HG03558 (cell line): ENCODE data around the gene KAZN.

Source experiments
- ATAC-seq: cut with Tn5 transposase; IDR thresholded peaks from one replicate; pipeline ENCODE4 v1.9.1; 2021; ENCODE audit warnings: moderate number of reproducible peaks; ENCODE audit not compliant: unreplicated experiment; ENCODE audit errors: extremely low read depth

KAZN gene

DNA sequence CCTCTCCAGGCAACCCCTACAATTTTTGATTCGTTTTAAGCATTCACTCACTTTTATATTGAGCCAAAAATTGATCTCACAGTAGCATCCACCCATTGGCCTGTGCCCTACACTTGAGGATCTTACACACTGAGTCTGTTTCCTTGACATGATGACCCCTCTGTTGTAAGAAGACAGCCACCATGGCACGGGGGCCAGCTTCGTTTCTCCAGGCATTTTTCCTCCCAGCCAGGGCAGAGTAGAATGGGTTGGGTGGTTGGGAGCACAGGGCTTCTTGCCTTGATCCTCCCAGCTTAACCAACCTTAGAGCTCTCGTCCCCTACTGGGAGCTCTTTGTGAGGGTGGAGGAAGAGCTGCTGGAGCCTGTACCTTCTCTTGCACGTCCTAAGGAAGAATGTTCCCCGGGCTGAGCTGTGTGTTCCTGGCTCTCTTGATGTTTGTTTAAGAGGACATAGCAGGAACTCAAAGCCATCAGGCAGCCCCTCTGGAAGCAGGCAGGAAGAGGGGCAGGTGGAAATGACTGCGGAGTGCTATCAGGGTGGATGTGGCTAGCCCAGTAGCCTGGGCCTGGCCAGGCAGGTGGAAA is 341.9 kb downstream of the KAZN start:
- no peak for ATAC-seq

DNA sequence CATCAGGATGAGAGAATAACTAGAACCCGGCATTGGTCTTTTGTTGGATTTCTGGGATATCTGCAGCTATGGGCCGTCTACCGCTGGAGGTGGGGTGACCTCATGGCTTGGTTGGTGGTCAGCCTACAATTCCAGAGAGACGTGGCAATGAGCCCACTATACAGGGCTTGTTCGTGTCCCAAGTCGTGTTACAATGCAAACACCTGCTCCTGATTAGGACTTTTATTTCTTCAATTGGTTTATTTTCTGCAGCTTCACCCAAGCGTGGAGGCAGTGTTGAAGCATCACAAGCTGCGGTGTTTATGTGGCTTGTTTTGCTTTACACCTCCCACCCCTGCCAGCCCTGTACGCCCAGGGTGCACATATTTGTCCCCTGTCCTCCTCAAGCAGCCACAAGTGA is 343.4 kb downstream of the KAZN start:
- ATAC-seq = no peak

DNA sequence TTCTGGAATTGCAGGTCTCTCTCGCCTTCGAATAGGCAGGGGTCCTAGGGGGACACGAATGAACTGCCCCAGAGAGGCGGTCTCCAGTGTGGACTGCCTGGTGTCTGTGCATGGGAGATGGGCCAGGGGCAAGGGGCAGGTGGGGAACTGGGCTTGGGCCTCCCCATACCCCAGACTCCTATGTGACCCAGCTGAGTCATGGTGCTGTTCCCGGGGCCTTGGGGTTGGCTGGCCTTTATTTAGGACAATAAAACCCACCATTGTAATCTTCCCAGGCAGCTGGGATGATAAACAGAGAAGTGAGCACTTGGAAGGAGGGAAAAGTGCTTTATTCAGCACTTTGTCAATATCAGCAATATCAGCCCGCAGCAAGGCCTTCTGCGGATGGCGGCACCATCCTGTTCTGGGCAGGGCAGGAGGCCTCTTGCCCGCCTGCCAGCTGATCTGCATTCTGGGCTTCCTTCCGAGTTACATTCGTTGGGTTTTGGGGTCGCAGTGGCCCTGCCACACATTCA is 346.0 kb downstream of the KAZN start:
- no peak for ATAC-seq

DNA sequence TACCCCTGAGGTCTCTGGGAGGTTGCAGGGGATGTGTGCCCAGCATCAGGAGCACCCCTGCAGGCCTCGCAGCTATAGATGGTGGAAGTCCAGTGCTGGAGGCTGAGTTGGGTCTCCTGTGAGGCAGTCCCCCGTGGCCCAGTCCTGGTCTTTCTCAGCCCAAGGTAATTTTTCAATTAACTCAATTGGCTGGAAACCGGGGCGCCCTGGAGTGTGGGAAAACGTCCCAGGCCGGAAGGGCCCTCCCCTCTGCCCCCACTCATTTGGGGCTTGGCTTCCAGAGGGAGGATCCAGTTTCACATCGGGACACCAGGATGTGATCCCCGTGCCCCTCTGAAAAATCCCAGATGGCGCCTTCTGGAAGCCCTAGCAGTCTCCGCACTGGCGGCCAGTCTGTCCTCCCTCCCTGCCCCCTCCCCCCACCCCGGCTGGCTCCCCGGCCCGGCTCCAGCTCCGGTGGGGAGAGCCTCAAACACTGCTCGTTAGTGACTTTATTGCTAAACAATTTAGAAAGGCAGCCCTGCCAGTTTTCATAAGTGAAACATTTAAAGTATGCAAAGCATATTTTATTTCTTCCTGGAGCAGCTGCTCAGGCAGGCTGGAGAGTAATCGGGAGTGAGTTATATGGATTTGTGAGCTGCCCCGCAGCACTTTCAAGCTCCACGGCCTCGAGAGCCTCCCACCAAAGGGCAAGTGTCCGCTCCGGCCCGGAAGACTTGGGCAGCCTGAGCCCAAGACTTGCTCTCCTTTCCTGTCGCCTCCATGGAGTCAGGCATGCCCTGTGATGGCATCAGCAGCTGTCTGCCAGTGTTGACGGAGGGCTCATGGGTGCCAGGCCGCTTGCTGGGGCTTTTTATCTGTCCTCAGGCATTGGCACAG is 346.9 kb downstream of the KAZN start:
- ATAC-seq = no peak

DNA sequence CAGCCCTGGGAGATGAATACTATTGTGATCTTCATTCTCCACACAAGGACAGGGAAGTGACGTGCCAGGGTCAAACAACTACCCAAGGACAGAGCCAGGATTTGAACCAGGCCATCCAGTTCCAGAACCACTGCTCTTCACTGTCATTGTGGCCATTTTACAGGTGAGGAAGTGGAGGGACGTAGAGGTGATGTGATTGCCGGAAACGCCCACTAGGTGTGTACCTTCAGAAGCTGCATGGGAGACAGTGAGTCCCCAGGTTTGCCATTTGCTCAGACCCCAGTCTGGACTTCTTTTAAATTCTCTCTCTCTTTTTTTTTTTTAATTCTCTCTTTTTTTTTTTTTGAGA is 347.5 kb downstream of the KAZN start:
- ATAC-seq = no peak

DNA sequence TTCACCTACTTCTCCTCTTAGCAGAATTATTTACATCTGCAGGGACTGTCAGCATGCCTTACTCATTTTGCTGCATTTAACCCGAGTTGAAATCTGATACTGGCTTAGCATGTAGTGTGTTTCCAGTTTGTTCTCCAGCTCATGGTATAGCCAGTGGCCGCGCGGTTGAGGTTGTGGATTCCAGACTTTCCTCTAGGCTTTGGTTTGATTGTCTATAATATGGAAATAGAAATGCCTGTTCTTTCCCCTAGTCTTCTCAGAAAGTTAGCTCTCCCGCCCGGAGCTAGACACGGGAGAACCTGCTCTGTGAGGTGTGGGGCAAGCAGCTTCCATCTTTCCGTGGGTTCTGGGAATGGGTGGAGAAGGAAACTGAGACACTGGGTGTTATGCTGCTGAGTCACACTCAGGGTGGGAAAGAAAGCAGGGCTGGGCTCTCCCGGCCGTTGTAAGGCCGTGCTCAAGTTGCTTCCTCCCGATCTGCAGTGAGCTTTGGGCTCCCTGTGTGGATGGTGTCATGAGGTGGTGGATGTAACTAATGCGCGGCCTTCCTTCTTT is 348.3 kb downstream of the KAZN start:
- ATAC-seq = no peak

DNA sequence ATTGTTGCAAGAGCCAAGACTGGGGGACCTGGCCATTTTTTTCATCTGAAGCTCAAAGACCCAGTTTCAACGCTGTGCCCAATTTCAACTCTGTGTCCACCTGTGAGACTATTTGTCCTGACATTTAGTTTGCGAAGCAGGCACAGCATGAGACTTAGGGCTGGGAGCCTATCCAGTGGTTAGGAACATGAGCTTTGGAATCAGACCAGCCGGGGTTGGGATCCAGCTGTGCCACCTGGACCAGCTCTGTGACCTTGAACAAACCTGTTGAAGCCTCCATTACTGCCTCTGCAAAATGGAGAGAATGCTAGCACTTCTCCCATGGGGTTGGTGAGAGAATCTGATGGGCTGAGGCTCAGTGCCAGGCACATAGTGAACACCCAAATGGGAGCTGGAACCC is 348.9 kb downstream of the KAZN start:
- ATAC-seq = no peak

DNA sequence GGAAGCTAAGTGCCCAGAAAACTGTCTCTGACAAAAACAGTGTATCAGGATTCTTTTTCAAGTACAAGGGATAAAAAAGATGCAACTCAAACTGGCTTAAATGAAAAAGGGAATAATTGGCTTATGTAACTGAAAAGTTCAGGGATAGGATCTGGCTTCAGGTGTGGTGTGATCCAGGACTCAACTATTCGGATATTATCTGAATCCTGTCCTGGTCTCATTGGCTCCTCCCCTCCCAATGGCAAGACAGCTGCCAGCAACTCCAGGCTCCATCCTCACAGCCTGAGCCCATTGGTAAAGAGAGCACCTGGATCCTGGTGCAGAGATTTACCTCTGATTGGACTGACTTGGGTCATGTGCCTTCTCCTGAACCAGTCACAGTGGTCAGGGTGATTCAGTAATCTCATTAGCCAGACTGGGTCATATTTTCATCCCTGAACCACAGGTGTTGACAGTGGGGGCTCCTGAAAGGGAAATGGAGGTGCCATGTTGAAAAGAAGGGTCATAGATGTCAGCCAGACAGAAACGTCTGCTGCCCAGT is 349.7 kb downstream of the KAZN start:
- ATAC-seq = no peak

DNA sequence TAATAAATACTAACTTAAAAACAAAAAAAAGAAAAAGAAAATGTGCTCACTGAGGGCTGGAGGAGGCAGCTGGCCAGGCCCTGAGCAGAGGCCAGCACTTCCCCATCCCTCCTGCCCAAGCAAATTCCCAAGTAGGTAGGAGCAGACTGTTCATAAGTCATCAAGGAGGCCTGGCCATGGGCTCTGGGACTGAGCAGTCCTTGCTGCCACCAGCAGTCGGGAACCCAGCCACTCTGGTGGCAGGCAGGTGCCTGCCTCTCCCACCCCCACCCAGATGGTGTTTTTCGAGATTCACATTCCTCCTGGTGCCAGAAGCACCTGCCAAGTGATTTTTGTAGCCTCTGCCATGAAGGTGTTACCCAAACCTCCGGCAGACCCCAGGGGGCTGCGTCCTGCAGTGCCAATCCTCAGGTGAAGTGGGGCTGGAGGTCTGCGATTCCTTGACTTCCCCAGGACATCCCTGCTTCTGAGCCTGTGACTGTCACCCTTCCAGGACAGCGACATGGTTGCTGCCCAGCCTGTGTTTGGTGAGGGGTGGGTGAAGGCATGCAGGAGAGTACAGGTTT is 350.9 kb downstream of the KAZN start:
- ATAC-seq = no peak

DNA sequence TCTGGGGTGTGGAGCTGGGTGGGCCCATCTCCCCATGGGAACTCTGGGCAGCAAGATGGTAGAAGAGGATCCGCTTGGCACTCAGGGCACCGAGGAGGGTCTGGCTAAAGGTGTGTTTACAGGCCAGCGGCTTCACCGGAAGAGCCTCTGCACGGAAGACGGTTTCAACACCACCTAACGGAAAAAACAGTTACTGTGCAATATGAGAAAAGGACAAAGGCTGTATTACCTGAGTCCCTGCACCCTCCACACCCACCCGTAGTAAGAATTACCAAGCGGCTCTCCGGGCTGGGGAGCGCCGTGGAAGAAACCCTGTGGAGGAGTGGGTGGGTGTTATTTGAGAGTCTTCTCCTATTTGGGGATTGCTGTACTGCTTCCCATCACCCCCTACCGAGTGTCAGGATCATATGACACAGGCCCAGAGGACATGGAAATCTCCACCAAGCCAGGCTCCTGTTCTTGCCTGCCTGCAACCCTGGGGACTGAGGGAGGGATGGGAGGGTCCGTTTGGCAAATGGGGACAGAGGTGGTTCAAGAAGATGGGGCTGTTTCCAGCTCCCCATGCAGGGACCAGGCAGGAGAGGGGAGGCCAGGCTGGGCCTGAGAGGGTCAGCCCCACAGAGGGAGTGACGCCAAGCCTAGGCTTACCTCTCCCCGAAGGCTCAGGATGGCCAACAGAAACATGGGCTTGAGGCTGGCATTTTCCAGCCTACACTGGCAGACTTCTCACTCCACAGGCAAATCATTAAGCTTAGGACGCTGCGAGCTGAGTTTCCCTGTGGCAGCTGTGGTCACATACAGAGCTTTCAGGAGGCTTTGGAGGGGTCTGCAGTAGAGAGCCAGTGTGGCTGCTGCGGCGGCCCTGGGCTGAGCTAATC is 351.6 kb downstream of the KAZN start:
- no peak for ATAC-seq

DNA sequence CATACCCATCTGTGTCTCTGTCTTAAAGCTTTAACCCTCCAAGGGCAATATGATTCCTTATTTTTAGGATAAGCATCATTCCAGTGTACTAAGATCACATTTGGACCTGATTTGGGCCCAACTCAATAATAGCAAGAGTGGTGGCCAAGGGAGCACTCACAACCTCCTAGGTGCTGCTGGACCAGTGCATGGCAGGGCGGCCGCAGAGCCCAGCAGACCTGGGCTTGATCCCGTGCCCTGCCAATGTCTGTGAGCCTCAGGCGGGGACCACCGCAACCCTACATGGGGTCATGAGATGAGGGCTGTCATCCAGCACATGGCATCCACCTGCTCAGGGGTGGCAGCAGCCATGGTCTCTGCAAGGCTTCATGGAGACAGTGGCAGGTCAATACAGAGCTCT is 353.3 kb downstream of the KAZN start:
- ATAC-seq = no peak

DNA sequence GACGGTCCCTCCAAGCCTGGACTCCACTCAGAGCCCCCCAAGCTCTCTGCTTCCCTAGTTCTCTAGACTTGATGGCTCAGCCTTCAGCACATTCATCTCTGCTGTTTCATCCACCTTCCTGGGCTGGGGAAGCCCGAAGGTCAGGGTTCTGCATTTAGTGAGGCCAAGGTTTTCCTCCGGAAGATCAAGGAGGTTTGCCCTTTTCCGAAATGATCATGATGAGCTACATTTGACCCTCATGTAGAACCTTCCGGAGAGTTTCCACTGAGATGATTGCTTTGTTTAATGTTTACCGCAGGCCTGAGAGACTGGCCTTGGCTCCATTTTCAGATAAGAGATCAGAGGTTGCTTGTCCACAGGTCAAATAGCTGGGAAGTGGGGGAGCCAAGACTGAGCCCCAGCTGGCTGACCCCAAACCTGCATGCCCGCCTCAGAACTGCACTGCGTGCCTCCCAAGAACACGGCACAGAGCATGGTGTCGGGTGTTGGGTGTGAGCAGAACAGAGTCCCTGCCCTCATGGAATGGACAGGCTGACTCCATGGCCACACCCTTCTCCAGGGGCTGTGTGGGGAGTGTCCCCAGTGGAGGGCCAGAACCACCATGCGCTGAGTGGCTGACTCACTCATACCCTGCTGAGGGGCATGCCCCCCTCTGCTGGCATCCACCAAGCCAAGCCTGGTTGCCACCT is 354.3 kb downstream of the KAZN start:
- no peak for ATAC-seq

DNA sequence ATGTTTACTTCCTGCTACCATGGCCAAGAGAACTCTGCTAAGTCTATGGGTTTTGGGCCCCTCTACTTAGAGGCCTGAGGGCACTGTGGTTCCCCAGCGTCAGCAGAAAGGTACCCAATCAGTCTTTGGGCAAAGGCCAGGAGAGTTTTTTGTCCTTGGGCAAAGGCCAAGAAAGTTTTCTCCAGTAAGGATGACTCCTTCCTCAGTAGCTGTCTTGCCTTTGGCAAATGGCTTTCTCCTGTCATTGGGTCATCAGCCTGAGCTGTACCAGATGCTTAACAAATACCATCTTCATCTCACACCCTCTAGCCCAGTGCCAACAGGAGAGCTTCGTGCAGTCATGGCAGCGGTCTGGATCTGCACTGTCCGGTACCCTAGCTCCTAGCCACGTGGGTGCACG is 355.7 kb downstream of the KAZN start:
- no peak for ATAC-seq

DNA sequence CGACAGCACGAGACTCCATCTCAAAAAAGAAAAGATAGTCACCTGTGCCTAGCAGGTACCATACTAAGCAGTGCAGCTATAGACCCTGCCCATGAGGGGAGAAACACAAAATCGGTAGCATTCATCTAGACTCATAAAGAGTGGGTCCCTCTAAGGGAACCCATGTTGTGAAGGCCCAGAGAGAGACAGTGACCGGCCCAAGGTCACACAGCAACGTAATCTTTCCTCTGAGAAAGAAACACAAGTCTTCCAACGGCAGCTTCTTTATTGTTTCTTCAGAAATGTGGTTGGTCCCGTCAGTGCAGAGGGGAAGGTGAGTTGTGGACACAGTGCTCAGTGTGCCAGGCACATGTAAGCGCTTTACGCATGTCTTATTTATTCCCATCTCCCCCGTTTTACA is 356.4 kb downstream of the KAZN start:
- ATAC-seq = no peak

DNA sequence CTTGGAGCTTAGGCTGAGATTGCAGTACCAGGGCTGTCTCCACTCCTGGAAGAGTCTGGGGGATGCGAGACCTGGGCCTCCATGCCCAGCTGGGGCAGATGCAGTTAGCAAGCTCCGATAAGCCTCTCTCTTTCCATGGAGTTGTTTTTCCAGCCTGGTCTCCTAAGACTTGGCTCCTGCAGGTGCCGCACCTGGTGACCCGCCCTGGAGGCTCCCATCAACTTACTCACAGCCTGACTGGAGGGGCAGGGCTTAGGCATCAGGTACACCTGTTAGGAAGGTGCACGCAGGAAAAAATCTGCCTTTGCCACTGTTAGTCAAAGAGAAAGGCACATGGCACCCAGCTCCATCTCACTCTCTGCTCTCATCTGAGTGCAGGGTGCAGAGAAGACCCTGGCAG is 356.9 kb downstream of the KAZN start:
- ATAC-seq = no peak

DNA sequence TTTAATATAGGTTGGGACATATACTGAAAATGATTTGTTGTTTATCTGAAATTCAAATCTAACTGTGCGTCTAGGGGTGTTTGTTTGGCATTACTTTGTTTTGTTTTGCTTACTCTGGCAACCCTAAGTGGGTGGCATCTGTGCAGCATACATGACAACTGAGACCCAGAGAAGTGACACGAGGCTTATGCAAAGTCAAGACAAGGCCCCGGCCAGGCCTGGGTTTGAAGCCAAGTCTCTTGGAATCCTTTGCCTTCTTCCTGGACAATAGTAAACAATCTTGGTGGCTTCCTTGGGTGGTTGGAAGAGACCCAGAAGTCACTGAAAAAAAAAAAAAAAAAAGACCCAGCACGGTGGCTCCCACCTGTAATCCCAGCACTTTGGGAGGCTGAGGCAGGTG is 357.5 kb downstream of the KAZN start:
- no peak for ATAC-seq

DNA sequence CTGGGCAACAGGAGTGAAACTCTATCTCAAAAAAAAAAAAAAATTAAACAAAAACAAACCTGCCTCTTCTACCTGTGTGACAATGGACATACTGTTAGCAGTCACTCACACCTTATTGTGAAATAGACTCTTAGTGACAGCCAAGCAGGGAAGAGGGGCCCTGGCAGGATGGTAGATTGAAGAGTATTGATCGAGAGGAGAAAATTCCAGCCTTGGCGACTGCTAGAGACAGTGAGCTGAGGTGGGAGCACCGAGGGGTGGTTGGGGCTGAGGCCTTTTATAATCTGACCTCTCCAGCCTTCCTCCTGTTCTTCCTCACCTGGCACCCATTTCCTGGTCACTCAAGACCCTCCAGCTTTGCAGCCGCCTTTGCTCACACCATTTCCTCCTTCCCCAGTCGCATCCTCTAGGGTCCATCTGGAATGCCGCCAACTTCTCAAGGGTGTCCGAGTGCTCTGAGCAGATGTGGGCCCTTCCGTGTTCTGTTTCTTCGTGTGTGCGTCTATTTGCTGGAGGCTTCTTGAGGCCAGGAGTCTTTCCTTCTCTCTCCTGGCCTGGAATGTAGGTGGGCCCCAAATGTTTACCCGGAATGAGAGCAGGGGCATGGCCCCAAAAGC is 358.2 kb downstream of the KAZN start:
- no peak for ATAC-seq

DNA sequence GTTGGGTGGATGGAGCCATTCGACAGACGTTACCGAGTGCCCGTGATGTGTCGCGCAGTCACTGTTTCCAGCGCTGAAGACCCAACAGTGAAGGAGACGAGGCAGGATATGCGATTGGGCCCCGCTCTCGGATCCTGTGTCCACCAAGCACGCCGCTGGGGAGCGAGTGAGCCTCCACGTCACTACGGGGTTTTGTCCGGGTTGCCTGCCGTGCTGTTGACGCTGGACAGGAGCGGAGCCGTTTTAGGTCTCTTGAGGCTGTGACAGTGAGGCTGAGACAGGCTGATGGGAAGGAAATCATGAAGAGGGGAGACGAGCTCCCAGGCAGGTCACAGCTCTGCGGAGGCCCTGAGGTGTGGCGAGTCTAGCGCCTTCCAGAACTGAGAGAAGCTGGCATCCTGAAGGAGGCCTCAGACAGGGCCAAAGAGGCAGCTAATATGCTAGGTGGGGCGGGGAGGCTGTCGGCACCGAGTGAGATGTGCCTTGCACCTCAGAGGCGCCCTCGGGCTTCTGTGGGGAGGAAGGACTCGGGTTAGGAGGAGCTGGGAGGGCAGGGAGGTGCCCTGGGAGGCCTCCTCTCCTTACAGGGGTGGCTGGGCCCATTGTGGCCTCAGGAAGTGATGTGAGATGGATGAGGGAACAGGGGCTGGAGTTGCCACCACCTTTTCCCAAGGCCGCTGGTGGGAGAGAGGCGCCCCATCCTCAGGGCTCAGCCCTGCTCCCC is 359.1 kb downstream of the KAZN start:
- no peak for ATAC-seq
